Progenitor cell of endocrine pancreas (in vitro differentiated cells): ENCODE measurements around the gene HRH1. TPM values are rescaled to one million over a fixed set of nuclear protein-coding genes. Genes with fewer than 3 reads are reported as not detected.

Source experiments
- DNase-seq: peaks from one replicate; pipeline ENCODE4 v3.0.0; 2021; ENCODE audit warnings: low spot score; ENCODE audit not compliant: unreplicated experiment
- H3K27ac Mint-ChIP-seq: 2 replicates; pipeline ENCODE4 v1.8.0; 2021; ENCODE audit warnings: mild to moderate bottlenecking, moderate library complexity, mixed read lengths
- H3K27me3 Mint-ChIP-seq: 2 replicates; pipeline ENCODE4 v1.8.0; 2021; ENCODE audit warnings: mixed read lengths
- H3K36me3 Mint-ChIP-seq: 2 replicates; pipeline ENCODE4 v1.8.0; 2022; ENCODE audit warnings: mixed read lengths; ENCODE audit not compliant: insufficient read depth
- H3K4me1 Mint-ChIP-seq: 2 replicates; pipeline ENCODE4 v1.8.0; 2021; ENCODE audit warnings: low read depth, mixed read lengths
- H3K4me3 Mint-ChIP-seq: 2 replicates; pipeline ENCODE4 v1.8.0; 2021; ENCODE audit warnings: low read depth, mild to moderate bottlenecking, moderate library complexity, mixed read lengths
- H3K9me3 Mint-ChIP-seq: 2 replicates; pipeline ENCODE4 v1.8.0; 2021; ENCODE audit warnings: low read depth, mixed read lengths
- CTCF ChIP-seq: fragments of 200-600 bp; sonication (generic); IDR thresholded peaks from one replicate; pipeline ENCODE4 v1.5.0; 2021; ENCODE audit warnings: antibody characterized with exemption, mild to moderate bottlenecking; ENCODE audit not compliant: unreplicated experiment
- total RNA-seq: library from RNA; stranded (reverse); gene quantifications from 2 replicates; pipeline ENCODE4 v1.2.1, GENCODE V29; 2021

The HRH1 gene
- total RNA-seq, 1 donor from 2014 or later, result not detected

- Mint-ChIP-seq H3K27ac (no peak overlapping the region), H3K4me3 (no peak overlapping the region), H3K27me3 (no peaks in the 10 kb centered on the region), H3K9me3 (no peaks in the 10 kb centered on the region), H3K4me1 (no peaks in the 10 kb centered on the region), H3K36me3 (peaks cover 15% of the 10 kb centered on the region)
- DNase-seq, result no peak
- no peak for TF ChIP-seq CTCF
Measured at GRCh38 chr3:11312166-11312565, 157.9 kb downstream of the HRH1 start.

Other genes with a start within 250 kb of the HRH1 start
- gene SLC6A1, start 161.7 kb upstream of the HRH1 start, total RNA-seq, result not detected in 2 replicates
- gene ATG7, start 117.9 kb downstream of the HRH1 start, total RNA-seq, result 29.1 and 31.3 TPM in 2 replicates